Erythroblast (primary cell): Measurements from ENCODE around the gene ZEB1.

Source experiments
- GATA1 ChIP-seq: IDR thresholded peaks from 2 replicates; pipeline ENCODE4 v1.6.1; 2011; ENCODE audit warnings: low read depth, mild to moderate bottlenecking, control low read depth, low read length, moderate library complexity
- POLR2A ChIP-seq: IDR thresholded peaks from 2 replicates; pipeline ENCODE4 v1.6.1; 2011; ENCODE audit warnings: mild to moderate bottlenecking, low read length

DNA sequence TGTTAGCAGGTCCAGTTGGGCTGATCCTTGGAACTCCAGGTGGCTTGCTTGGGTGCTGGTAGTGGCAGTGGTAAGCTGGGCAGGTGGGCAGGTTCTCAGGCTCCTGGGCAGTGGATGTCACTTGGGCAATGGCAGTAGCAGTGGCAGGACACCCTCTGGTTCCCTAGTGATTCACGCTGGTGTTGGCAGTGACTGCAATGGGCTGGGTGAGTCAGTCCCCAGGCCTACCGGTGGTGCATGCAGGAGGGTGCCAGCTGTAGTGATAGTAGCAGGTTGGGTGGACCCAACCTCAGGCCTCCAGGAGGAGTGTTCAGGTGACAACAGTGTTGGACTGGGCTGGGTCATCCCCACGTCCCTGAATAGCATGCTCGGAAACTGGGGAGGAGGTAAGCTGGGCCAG is 189.2 kb downstream of the ZEB1 start:
- TF ChIP-seq POLR2A: no peak
- TF ChIP-seq GATA1: no peak
